Mesendoderm (in vitro differentiated cells): ENCODE data around the gene KIF17.

Experiments
- DNase-seq: peaks from one replicate; pipeline ENCODE4 v3.0.0; 2013
- H2AK5ac ChIP-seq: 2 replicates; pipeline ENCODE4 v1.6.1; 2013; ENCODE audit warnings: low read length, inconsistent platforms
- H2BK120ac ChIP-seq: 2 replicates; pipeline ENCODE4 v1.6.1; 2013; ENCODE audit warnings: low read depth, mild to moderate bottlenecking, low read length, moderate library complexity, mixed read lengths
- H2BK15ac ChIP-seq: replicated peaks from 2 replicates; pipeline ENCODE4 v1.6.1; 2013; ENCODE audit warnings: low read depth, mild to moderate bottlenecking, moderate library complexity
- H2BK5ac ChIP-seq: 2 replicates; pipeline ENCODE4 v1.6.1; 2013; ENCODE audit warnings: low read length, inconsistent platforms
- H3K18ac ChIP-seq: 2 replicates; pipeline ENCODE4 v1.6.1; 2013; ENCODE audit warnings: mild to moderate bottlenecking, low read length, mixed read lengths
- H3K23ac ChIP-seq: one replicate; pipeline ENCODE4 v1.6.1; 2013; ENCODE audit warnings: low read length
- H3K27ac ChIP-seq: 2 replicates; pipeline ENCODE4 v1.5.1; 2013; ENCODE audit warnings: low read depth, mild to moderate bottlenecking, inconsistent platforms, low read length, moderate library complexity
- H3K27me3 ChIP-seq: 2 replicates; pipeline ENCODE4 v1.6.1; 2013; ENCODE audit warnings: low read length, control low read depth, mild to moderate bottlenecking, inconsistent platforms; ENCODE audit not compliant: insufficient read depth, poor library complexity
- H3K36me3 ChIP-seq: 2 replicates; pipeline ENCODE4 v1.6.1; 2013; ENCODE audit warnings: low read length, inconsistent platforms; ENCODE audit not compliant: control insufficient read depth, insufficient read depth
- H3K4ac ChIP-seq: one replicate; pipeline ENCODE4 v1.6.1; 2013; ENCODE audit warnings: low read depth, mild to moderate bottlenecking, low read length, moderate library complexity
- H3K4me1 ChIP-seq: 2 replicates; pipeline ENCODE4 v1.6.1; 2013; ENCODE audit warnings: low read depth, low read length, inconsistent platforms; ENCODE audit not compliant: control insufficient read depth
- H3K4me2 ChIP-seq: 2 replicates; pipeline ENCODE4 v1.6.1; 2013; ENCODE audit warnings: low read length
- H3K4me3 ChIP-seq: 2 replicates; pipeline ENCODE4 v1.5.1; 2013; ENCODE audit warnings: mild to moderate bottlenecking, low read length
- H3K56ac ChIP-seq: one replicate; pipeline ENCODE4 v1.6.1; 2013; ENCODE audit warnings: low read length
- H3K79me1 ChIP-seq: 2 replicates; pipeline ENCODE4 v1.6.1; 2013; ENCODE audit warnings: low read length, inconsistent platforms
- H3K79me2 ChIP-seq: 2 replicates; pipeline ENCODE4 v1.6.1; 2013; ENCODE audit warnings: mild to moderate bottlenecking, low read length; ENCODE audit not compliant: control insufficient read depth, insufficient read depth
- H3K9ac ChIP-seq: 2 replicates; pipeline ENCODE4 v1.6.1; 2013; ENCODE audit warnings: low read length, inconsistent platforms
- H4K5ac ChIP-seq: one replicate; pipeline ENCODE4 v1.6.1; 2013; ENCODE audit warnings: low read length
- H4K8ac ChIP-seq: one replicate; pipeline ENCODE4 v1.6.1; 2013; ENCODE audit warnings: low read depth, mild to moderate bottlenecking, control low read depth, low read length, moderate library complexity
- WGBS: extraction: QIAGEN DNeasy Blood & Tissue Kit; methylation state at CpG from one replicate; pipeline ENCODE4 v1.1.7; 2013; ENCODE audit warnings: low lambda C conversion rate, missing lambda C conversion rate; ENCODE audit not compliant: insufficient coverage; ENCODE audit errors: extremely low coverage; 5-methylcytosine and 5-hydroxymethylcytosine counted together

KIF17 gene

DNA sequence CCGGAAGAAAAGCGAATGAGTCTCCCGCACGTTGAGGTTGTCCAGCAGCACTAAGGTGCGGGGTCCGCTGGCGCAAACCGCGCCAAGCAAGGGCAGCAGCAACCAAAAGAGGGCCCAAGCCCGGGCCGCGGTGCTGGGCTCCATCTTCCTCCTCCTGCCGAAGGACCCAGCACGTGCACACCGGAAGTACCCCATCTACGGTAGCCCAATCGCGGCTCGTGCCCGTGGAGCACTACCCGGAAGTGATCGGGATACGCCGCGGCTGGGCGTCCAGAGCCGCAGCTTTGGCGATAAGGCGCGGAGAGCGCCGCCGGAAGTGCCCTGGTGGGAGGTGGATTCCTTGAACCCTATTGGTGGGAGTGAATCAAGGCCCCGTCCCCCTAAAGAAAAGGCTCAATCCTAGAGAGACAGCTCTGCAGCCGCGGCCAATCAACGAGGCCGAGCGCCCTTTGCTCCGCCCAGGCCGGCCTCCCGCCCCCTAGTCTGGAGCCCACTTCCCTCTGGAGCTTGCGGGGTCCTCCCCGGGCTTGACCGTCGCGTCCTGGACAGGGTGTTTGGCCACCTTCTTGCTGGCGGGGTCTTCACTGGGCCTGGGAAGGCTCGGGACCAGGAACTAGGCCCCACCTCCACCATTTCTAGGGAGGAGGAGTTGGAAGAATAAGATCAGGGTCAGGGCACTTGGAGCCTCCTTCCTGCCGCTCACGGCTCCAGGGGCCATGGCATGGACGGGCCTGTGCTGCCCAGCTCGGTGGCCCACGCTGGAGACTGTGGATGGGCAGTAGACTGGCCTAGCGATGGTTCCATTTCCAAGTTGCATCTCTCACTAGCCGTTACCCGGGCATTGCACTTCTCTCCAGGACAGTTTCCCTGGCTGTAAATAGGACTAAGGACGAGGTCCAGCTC is 56.3 kb downstream of the KIF17 start, which contains the start of gene DDOST:
Gene DDOST, minus strand, starts transcription at position 163 of the 903 bp plus-strand sequence. Its CDS starts 19 bp downstream, at position 144.
- no peak within 1 kb of the TSS for H2BK120ac ChIP-seq
- peak; percentile 99 for DNase-seq
- H3K4me3 ChIP-seq, result peak within 1 kb of the TSS; percentile 98
- H3K23ac ChIP-seq, result no peak within 1 kb of the TSS
- peaks cover 6% of the 10 kb centered on the region for H3K4me1 ChIP-seq
- no peak within 1 kb of the TSS for H2BK15ac ChIP-seq
- H3K18ac ChIP-seq, result peak within 1 kb of the TSS; percentile 15
- peak within 1 kb of the TSS; percentile 95 for H4K5ac ChIP-seq
- H3K9ac ChIP-seq, result peak within 1 kb of the TSS; percentile 97
- H3K36me3 ChIP-seq, result peaks cover 10% of the 10 kb centered on the region
- H2AK5ac ChIP-seq, result peak within 1 kb of the TSS; percentile 20
- H2BK5ac ChIP-seq, result peak within 1 kb of the TSS; percentile 73
- H3K4me2 ChIP-seq, result peak within 1 kb of the TSS; percentile 100
- peak within 1 kb of the TSS; percentile 7 for H4K8ac ChIP-seq
- no peaks in the 10 kb centered on the region for H3K27me3 ChIP-seq
- WGBS, result no CpG with 5 or more reads among the region's 58 CpGs
- peaks cover 21% of the 10 kb centered on the region for H3K79me1 ChIP-seq
- H3K56ac ChIP-seq, result peak within 1 kb of the TSS; percentile 99
- H3K4ac ChIP-seq, result peak within 1 kb of the TSS; percentile 65
- peaks cover 35% of the 10 kb centered on the region for H3K79me2 ChIP-seq
- no peak within 1 kb of the TSS for H3K27ac ChIP-seq

DNA sequence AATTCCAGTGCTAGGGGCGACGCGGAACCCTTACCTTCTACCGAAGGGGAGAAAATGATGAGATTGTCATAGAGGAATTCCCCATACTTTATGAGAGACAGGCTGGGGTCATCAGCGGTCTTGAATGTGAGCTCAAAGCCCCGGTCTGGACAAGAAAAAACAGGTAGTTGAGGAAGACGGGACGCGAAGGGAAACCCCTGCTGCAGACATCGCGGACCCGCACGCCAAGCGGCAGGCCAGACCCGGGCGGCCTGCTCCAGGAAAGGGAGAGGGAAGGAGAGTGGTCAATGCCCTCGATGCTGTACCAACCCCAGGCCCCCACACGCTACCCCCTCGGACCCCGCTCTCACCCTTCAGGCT is 57.0 kb downstream of the KIF17 start:
- H3K4me1 ChIP-seq, result peaks cover 6% of the 10 kb centered on the region
- peaks cover 25% of the 10 kb centered on the region for H3K79me1 ChIP-seq
- H3K56ac ChIP-seq, result peak overlapping the region; percentile 98
- H3K4me2 ChIP-seq, result peak overlapping the region; percentile 82
- H3K4me3 ChIP-seq, result peak overlapping the region; percentile 98
- H3K79me2 ChIP-seq, result peaks cover 35% of the 10 kb centered on the region
- no peak overlapping the region for H2BK5ac ChIP-seq
- H3K9ac ChIP-seq, result peak overlapping the region; percentile 97
- peaks cover 15% of the 10 kb centered on the region for H3K36me3 ChIP-seq
- H2BK120ac ChIP-seq, result no peak overlapping the region
- no peak for DNase-seq
- no peak overlapping the region for H4K5ac ChIP-seq
- H3K4ac ChIP-seq, result no peak overlapping the region
- WGBS, result no CpG with 5 or more reads among the region's 20 CpGs
- no peak overlapping the region for H3K23ac ChIP-seq
- H4K8ac ChIP-seq, result no peak overlapping the region
- no peaks in the 10 kb centered on the region for H3K27me3 ChIP-seq
- no peak overlapping the region for H3K18ac ChIP-seq
- H2BK15ac ChIP-seq, result no peak overlapping the region
- no peak overlapping the region for H3K27ac ChIP-seq
- peak overlapping the region; percentile 11 for H2AK5ac ChIP-seq

- Histone ChIP-seq H3K4me1 (peaks cover 6% of the 10 kb centered on the region), H3K18ac (no peak overlapping the region), H3K4ac (no peak overlapping the region), H2BK5ac (no peak overlapping the region), H2BK120ac (no peak overlapping the region), H3K79me1 (peaks cover 25% of the 10 kb centered on the region), H2AK5ac (no peak overlapping the region), H3K4me3 (peak overlapping the region; percentile 98), H3K27me3 (no peaks in the 10 kb centered on the region), H3K56ac (peak overlapping the region; percentile 98), H3K36me3 (peaks cover 19% of the 10 kb centered on the region), H3K9ac (peak overlapping the region; percentile 97), H2BK15ac (no peak overlapping the region), H3K23ac (no peak overlapping the region), H3K79me2 (peaks cover 35% of the 10 kb centered on the region), H4K5ac (no peak overlapping the region), H4K8ac (no peak overlapping the region), H3K27ac (no peak overlapping the region), H3K4me2 (peak overlapping the region; percentile 82)
- no peak for DNase-seq
- no CpG with 5 or more reads among the region's 3 CpGs for WGBS
Observed at GRCh38 chr1:20660363-20660762, 57.4 kb downstream of the KIF17 start.

GRCh38 chr1:20658166-20658915 is 59.5 kb downstream of the KIF17 start:
- Histone ChIP-seq H3K27ac (no peak overlapping the region), H3K4me1 (peaks cover 6% of the 10 kb centered on the region), H2BK120ac (no peak overlapping the region), H3K18ac (no peak overlapping the region), H3K56ac (no peak overlapping the region), H3K79me2 (peaks cover 35% of the 10 kb centered on the region), H3K27me3 (no peaks in the 10 kb centered on the region), H3K9ac (no peak overlapping the region), H3K79me1 (peaks cover 27% of the 10 kb centered on the region), H3K23ac (no peak overlapping the region), H4K8ac (no peak overlapping the region), H3K4me3 (no peak overlapping the region), H3K4ac (no peak overlapping the region), H3K4me2 (no peak overlapping the region), H3K36me3 (peaks cover 24% of the 10 kb centered on the region), H2AK5ac (no peak overlapping the region), H2BK5ac (no peak overlapping the region), H4K5ac (no peak overlapping the region), H2BK15ac (no peak overlapping the region)
- no CpG with 5 or more reads among the region's 16 CpGs for WGBS
- no peak for DNase-seq

GRCh38 chr1:20657024-20657423 is 60.8 kb downstream of the KIF17 start:
- no CpG with 5 or more reads among the region's 12 CpGs for WGBS

More at GRCh38 chr1:20657024-20657423, 60.8 kb downstream of the KIF17 start:
- no peak overlapping the region for H2AK5ac ChIP-seq
- no peak overlapping the region for H3K56ac ChIP-seq
- no peak overlapping the region for H3K4me2 ChIP-seq
- no peak overlapping the region for H3K27ac ChIP-seq
- peaks cover 27% of the 10 kb centered on the region for H3K36me3 ChIP-seq
- H2BK15ac ChIP-seq, result no peak overlapping the region
- H2BK120ac ChIP-seq, result no peak overlapping the region
- H3K4me1 ChIP-seq, result peaks cover 6% of the 10 kb centered on the region
- no peak for DNase-seq
- no peak overlapping the region for H3K18ac ChIP-seq
- H3K23ac ChIP-seq, result no peak overlapping the region
- H3K4ac ChIP-seq, result no peak overlapping the region
- H3K4me3 ChIP-seq, result no peak overlapping the region
- H3K79me2 ChIP-seq, result peaks cover 35% of the 10 kb centered on the region
- H3K9ac ChIP-seq, result no peak overlapping the region
- no peak overlapping the region for H4K8ac ChIP-seq
- H2BK5ac ChIP-seq, result no peak overlapping the region
- no peak overlapping the region for H4K5ac ChIP-seq
- H3K79me1 ChIP-seq, result peaks cover 27% of the 10 kb centered on the region
- no peaks in the 10 kb centered on the region for H3K27me3 ChIP-seq
